CD4-positive, alpha-beta T cell treated with Interleukin-6 for 4 hours (primary cell): ENCODE results near the gene ARL17A.
"Not testable (repeated sequence)": the region's sequence is repeated elsewhere in the genome, so short reads cannot be mapped to it uniquely, and the experiment has no call there.

ENCODE experiments used
- DNase-seq: peaks from one replicate; pipeline ENCODE4 v3.0.0-alpha.2; 2020; ENCODE audit warnings: mixed read lengths

The ARL17A gene

GRCh38 chr17:46534716-46535115, 44.8 kb downstream of the ARL17A start:
- not testable (repeated sequence) for DNase-seq

- DNase-seq: not testable (repeated sequence)
Measured at GRCh38 chr17:46512168-46512567, 67.3 kb downstream of the ARL17A start, which contains the start of gene LRRC37A2. Gene LRRC37A2 (plus strand): TSS chr17:46512468. CDS start chr17:46512713, 245 bp downstream.

GRCh38 chr17:46505896-46506295, 73.6 kb downstream of the ARL17A start:
- not testable (repeated sequence) for DNase-seq

DNA sequence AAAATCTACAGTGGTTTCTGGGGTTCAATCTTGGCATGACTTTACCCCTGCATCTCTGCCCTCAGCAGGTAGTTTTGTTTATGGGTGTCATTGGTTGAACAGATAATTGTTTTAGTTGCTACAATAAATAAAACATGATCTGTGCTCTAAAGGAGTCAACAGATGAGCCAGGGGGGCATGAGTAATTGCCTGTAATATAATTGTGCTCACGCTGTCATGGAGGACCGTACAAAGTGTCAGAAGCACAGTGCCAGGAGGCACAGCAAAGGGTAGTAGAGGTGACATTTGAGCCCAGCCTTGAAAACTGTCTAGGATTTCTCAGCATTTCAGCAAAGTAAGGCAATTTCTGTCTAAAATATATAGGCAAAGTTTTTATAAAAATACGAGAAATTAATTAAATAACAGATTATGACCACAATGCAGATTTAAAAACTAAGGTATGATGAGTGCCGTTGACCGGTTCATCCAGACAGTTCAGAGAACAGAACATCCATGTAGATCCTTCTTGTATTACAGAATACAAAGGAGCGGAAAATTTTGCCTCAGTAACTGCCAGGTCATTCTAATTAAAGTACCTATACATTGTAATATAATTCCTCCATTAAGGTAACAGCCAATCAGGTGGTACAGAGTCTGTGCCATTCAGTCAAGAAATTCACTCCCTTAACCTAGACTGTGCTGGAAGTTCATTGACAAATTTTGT, 79.9 kb downstream of the ARL17A start:
- not testable (repeated sequence) for DNase-seq

DNA sequence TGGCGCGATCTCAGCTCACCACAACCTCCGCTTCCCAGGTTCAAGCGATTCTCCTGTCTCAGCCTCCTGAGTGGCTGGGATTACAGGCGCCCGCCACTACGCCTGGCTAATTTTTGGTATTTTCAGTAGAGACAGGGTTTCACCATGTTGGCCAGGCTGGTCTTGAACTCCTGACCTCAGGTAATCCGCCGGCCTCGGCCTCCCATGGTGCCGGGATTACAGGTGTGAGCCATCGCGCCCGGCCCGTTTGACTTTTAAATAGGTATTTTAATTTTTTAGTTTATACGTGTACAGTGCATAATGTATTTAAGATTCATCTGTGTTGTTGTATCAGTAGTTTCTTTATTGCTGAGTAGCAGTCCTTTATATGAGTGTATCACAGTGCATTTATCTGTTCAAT, 87.5 kb downstream of the ARL17A start:
- not testable (repeated sequence) for DNase-seq

- not testable (repeated sequence) for DNase-seq
Measured at GRCh38 chr17:46481310-46481709, 98.2 kb downstream of the ARL17A start.

DNA sequence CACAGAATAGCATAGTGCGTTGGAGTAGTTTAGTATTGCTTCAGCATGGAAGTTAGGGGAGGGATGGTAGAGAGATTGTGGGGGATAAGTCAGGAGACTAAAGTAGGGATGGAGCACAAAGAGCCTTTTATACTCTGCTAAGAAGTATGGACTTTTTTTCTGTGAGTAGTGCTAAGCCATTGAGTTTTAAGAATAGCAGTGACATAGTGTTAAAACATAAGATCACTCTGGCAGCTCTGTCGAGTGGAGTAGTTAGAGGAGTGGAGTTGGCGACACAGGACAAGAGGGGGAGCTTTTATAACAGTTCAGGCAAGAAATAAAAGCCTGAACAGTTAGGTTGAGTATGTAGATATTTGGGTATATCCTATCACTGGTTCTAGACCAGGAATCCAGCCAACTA, 100.7 kb downstream of the ARL17A start:
- DNase-seq: not testable (repeated sequence)

DNA sequence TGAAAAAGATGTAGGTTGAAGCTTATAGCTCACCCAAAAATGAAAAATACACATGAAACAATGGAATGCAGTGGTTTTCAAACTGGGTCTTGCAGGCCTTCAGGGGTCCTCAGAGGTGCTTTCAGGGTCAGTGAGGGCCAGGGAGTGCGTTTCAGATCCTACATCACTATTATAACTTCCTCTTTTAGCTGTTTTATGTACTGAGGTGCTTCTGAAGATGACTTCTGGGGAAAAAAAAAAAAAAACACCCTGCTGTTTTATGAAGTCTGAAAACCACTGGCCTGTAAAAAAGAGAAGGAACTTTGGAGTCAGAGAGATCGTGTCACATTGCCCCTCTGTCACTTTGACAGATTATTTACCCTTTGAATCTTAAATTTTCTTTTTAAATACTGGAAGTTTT, 103.9 kb downstream of the ARL17A start:
- DNase-seq: not testable (repeated sequence)

GRCh38 chr17:46474489-46474888, 105.0 kb downstream of the ARL17A start:
- DNase-seq: not testable (repeated sequence)

- DNase-seq: not testable (repeated sequence)
Measured at GRCh38 chr17:46467618-46468017, 111.9 kb downstream of the ARL17A start.
